Effector CD8-positive, alpha-beta T cell (primary cell): ENCODE measurements around the gene SQOR.

ENCODE experiments used
- DNase-seq: peaks from one replicate; lab custom pipeline; 2025; lab: John Stamatoyannopoulos, UW
- total RNA-seq, 4 experiments: gene quantifications; one replicate each; lab custom pipeline; 2026; lab: John Stamatoyannopoulos, UW

SQOR gene
- 16.3 to 26.4 (median 19.7) reads per million in 4 experiments for total RNA-seq

GRCh38 chr15:45634432-45635190 is at the start of gene SQOR:
Gene SQOR (plus strand): TSS chr15:45635029. CDS start chr15:45658924, 23,895 bp downstream.
- DNase-seq = peak; percentile 45

- DNase-seq = no peak
These were observed 49.6 kb upstream of the SQOR start for GRCh38 chr15:45585069-45585791.

- no peak for DNase-seq
These were observed 48.7 kb upstream of the SQOR start for GRCh38 chr15:45586125-45586524.

- DNase-seq = no peak
These were observed 48.2 kb upstream of the SQOR start for GRCh38 chr15:45586601-45587094.

- peak; percentile 78 for DNase-seq
These were observed 47.5 kb upstream of the SQOR start, which contains the start of gene BLOC1S6 for GRCh38 chr15:45587095-45587862. Gene BLOC1S6 (plus strand): TSS chr15:45587379. CDS start chr15:45587444, 65 bp downstream.

GRCh38 chr15:45587863-45588170 is 47.0 kb upstream of the SQOR start:
- no peak for DNase-seq

GRCh38 chr15:45588219-45588875 is 46.5 kb upstream of the SQOR start:
- DNase-seq = no peak

GRCh38 chr15:45589256-45589655 is 45.6 kb upstream of the SQOR start:
- no peak for DNase-seq

GRCh38 chr15:45594319-45594718 is 40.5 kb upstream of the SQOR start:
- DNase-seq = no peak

GRCh38 chr15:45594835-45595530 is 39.8 kb upstream of the SQOR start:
- DNase-seq = no peak

- no peak for DNase-seq
These were observed 30.9 kb upstream of the SQOR start for GRCh38 chr15:45603881-45604280.

- no peak for DNase-seq
These were observed 30.5 kb upstream of the SQOR start for GRCh38 chr15:45604326-45604725.

GRCh38 chr15:45606413-45606812 is 28.4 kb upstream of the SQOR start:
- no peak for DNase-seq

- no peak for DNase-seq
These were observed 28.0 kb upstream of the SQOR start for GRCh38 chr15:45606841-45607240.

GRCh38 chr15:45611305-45611704 is 23.5 kb upstream of the SQOR start:
- DNase-seq = no peak

GRCh38 chr15:45612790-45613415 is 21.9 kb upstream of the SQOR start:
- DNase-seq = no peak

GRCh38 chr15:45616901-45617323 is 17.9 kb upstream of the SQOR start:
- DNase-seq = no peak

- no peak for DNase-seq
These were observed 16.0 kb upstream of the SQOR start for GRCh38 chr15:45618813-45619212.

GRCh38 chr15:45628136-45628535 is 6.7 kb upstream of the SQOR start:
- no peak for DNase-seq

- DNase-seq = no peak
These were observed 3.7 kb upstream of the SQOR start for GRCh38 chr15:45630917-45631691.
